NCI-H1105 (cell line): ENCODE measurements around the gene GRWD1.

Experiments
- DNase-seq: peaks from one replicate; lab custom pipeline; 2025; lab: John Stamatoyannopoulos, UW

The GRWD1 gene

DNA sequence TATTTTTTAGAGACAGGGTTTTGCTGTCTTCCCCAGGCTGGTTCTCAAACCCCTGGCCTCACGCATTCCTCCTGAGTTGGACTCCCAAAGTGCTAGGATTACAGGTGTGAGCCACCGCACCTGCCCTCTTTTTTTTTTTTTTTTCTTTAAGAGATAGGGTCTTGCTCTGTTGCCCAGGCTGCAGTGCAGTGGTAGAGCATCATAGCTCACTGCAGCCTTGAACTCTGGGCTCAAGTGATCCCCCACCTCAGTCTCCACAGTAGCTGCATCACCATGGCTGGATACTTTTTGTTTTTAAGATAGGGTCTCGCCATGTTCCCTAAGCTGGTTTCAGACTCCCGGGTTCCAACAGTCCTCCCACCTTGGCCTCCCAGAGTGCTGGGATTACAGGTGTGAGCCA is 11.1 kb downstream of the GRWD1 start:
- DNase-seq: no peak

DNA sequence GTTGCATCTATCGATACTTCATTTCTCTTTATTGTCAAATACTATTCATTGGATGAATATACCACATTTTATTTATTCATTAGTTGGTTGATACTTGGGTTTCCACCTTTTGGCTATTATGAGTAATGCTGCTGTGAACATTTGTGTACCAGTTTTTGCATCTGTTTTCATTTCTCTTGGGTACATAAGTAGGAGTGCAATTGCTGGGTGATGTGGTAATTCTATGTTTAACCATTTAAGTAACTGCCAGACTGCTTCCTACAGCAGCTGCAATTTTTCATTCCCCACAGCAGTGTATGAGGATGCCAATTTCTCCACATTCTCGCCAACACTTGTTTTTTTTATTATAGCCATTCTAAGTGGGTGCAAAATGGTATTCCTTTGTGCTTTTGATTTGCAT is 12.2 kb downstream of the GRWD1 start:
- DNase-seq: no peak

DNA sequence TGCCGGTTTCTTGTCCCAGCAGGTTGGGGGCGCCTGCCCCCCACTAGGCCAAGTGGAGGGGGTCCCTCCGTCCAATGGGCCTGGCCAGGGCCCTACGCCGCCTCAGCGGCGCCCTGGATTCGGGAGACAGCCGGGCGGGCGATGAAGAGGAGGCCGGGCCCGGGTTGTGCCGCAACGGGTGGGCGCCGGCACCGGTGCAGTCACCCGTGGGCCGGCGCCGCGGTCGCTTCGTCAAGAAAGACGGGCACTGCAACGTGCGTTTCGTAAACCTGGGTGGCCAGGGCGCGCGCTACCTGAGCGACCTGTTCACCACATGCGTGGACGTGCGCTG is 15.8 kb downstream of the GRWD1 start:
- DNase-seq: no peak

DNA sequence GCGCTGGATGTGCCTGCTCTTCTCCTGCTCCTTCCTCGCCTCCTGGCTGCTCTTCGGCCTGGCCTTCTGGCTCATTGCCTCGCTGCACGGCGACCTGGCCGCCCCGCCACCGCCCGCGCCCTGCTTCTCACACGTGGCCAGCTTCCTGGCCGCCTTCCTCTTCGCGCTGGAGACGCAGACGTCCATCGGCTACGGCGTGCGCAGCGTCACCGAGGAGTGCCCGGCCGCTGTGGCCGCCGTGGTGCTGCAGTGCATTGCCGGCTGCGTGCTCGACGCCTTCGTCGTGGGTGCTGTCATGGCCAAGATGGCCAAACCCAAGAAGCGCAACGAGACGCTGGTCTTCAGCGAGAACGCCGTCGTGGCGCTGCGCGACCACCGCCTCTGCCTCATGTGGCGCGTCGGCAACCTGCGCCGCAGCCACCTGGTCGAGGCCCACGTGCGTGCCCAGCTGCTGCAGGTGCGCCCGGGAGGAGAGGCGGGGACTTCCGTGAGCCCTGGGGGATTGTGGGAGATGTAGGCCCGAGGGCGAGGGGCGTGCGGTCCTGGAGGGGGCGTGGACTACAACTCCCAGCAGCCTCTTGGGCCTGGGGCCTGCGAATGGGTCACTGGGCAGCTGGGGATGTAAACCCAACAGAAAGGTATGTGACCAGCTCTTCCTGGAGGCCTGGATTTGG is 16.3 kb downstream of the GRWD1 start:
- DNase-seq: no peak

DNA sequence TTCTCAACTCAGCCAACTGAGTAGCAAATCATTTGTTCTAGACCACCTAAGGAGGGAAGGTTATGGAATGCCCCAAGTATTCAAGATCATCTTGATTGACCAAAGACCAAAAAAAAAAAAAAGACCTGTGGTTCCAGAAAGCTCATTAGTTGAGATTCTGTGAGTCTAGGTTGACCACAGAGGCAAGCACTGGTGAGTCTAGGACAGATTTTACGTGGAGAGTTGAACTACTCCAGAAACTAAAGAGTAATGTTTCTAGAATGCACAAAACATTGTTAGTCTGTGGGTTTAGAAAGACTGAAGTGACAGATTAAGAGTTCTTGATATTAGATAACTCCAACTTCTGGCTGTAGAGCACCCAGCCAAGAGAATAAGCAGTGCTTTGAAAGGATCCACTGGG is 19.4 kb downstream of the GRWD1 start:
- no peak for DNase-seq

DNA sequence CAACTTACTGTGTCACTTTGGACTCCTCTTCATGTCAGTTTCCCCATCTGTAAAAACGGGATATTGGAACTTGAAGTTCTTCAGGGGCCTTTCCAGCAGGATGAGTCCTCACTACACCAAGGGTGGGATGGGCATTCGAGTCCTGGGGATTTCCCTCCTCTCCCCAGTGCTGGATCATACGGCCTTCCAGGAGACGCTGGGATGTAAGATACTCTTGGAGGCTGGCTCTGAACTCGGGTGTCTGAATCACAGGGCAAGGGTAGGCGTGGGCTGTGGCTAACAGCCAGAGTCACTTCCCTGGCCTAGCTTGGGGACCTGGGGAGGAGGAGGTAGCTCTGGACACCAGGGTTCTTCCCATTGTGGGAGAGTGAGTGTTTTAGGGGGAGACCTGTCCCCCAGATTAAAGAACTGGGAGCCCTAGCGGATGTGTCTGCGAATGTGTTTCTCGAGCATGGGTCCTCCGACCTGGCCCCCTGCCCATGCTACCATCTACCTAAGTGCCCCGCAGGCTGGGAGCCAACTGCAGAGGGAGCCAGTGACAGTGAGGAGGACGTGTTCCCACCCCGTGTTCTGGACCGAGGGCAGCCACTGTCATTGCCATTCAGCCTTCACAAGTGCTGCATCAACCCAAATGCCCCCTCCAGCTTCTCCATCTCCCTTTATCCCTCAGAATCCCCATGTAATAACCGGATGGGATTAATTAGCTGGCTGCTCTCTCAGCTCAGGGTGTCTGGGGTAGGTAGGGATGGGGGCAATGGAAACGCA is 21.0 kb downstream of the GRWD1 start:
- peak; percentile 42 for DNase-seq

DNA sequence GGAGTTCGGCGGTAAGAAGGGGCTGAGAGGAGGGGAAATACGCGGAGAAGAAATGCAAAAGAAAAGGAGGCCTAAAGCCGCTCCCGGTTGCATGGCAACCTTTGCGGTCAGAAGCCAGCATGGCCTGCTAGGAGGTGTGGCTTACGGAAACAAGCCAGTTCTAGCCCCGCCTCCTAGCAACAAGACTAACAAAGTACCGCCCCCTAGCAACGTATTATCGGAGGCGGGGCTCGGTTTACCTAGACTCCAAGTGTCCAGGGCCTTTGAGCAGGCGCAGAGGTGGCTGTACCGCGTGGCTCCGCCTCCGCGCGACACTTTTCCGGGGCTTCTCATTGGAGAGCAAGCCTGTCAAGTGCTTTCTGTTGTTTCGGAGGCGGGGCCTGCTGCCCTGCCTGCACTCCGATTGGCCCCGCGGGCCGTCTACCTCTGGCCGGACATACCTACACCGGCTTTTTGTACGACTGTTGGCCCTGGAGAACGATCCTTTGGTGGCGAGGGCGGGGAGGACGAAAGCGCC is 23.0 kb downstream of the GRWD1 start:
- peak; percentile 99 for DNase-seq

DNA sequence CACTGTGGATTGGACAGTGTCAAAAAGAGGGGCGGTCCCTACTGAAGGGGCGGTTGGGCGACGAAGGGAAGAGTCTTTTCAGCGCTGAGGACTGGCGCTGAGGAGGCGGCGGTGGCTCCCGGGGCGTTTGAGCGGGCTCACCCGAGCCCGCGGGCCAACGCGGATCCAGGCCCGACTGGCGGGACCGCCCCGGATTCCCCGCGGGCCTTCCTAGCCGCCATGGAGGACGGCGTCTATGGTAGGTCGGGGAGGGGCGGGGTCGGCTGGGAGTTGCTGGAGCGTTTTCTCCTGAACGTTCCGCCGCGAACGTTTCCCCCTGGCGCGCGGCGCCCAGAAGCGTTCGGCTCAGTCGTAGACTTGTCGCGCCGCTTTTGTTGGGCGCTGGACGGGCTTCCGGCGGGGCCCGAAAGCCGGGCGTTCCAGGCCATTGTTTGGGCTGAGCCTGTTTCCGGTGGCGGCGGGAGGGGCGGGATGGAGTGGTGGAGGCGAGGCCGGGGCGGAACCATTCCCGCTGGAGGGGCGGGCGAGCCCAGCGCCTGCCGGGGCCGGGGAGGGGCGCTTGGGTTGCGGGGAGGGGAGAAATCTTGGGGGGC is 23.6 kb downstream of the GRWD1 start, which contains the start of gene CYTH2:
Gene CYTH2, plus strand, starts transcription at position 81 of the 593 bp plus-strand sequence. Its CDS starts 139 bp downstream, at position 220.
- peak; percentile 54 for DNase-seq

DNA sequence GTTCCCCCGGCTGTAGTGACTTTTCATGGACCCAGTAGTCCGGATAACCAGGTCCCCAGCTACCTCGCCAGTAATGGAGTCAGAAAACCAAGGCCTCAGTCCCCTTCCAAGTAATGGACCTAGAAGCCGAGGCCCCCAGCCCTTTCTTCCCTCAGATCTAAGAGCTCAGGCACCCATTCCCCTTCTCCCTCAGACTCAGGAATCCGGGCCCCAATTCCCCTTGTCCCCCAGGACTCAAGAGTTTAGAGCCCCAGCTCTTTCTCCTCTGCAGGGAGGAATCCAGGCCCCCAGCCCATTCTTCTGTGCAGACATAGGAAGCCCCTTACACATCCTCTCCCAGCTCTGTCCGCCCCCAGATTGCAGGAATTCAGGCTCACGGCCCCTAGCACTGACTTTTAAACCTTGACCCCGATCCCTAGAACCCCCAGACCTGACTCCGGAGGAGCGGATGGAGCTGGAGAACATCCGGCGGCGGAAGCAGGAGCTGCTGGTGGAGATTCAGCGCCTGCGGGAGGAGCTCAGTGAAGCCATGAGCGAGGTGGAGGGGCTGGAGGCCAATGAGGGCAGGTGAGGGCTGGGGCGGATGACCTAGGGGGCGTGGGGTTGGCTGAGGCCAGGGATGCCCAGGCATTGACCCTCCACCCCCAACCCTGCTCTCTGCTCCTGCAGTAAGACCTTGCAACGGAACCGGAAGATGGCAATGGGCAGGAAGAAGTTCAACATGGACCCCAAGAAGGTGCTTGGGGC is 24.3 kb downstream of the GRWD1 start:
- DNase-seq: no peak

DNA sequence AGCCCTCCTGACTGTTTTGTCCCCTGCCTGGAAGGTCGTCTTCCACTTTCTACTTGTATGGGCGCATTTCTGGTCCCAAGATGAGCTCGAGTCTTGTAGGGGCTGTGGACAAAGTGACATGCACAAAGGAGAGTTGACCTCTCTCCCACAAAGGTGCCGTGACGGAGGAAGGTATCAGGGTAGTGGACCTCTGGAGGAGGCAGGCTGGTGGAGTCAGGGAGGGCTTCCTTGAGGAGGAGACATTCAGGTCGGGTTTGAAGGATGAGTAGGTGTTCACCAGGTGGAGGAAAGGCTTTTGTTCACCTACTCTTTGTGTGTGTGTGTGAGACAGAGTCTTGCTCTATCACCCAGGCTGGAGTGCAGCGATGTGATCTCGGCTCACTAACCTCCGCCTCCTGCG is 25.1 kb downstream of the GRWD1 start:
- no peak for DNase-seq

DNA sequence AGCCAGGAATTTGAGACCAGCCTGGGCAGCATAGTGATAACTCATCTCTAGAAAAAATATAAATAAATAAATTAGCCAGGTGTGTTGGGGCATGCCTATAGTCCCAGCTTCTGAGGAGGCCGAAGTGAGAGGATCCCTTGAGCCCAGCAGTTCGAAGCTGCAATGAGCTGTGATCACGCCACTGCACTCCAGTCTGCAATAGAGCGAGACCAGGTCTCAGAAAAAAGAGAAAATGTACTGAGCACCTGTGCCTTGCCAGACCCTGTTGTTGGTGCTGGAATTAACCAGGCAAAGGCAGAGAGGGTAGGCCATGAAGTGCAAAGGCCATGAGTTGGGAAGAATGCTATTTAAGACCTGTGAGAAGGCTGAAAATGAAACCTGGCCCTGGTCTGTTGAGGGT is 26.1 kb downstream of the GRWD1 start:
- no peak for DNase-seq

DNA sequence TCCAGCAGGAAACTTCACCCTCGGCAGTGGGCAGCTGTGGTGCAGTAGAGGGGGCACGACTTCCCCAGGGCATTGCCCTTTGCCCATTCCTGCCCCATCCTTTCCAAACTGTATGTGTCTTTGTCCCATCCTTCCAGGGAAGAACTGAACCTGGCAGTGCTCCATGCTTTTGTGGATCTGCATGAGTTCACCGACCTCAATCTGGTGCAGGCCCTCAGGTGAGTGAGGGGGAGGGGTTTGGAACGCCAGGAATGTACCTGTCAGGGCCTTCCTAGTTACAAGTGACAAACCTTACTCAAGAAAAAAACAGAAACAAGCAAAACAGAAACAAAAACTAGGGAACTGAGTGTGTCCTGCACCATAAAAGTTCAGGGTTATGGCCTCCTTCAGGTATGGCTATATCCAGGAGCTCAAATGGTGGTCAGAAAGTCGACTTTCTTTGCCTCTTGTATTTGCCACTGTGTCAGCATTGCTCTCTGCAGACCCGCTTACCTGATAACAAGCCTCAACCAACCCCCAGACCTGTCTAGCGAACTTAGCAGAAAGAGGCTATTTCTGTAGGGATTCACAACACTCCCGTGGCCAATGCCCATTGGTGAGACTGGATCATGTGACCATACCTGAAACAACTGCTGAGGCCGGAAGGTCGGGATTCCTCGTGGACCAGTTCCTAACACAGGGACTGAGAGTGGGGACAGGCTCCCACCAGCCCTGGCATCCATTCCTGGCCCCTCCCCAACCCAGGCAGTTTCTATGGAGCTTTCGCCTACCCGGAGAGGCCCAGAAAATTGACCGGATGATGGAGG is 27.6 kb downstream of the GRWD1 start:
- DNase-seq: no peak

DNA sequence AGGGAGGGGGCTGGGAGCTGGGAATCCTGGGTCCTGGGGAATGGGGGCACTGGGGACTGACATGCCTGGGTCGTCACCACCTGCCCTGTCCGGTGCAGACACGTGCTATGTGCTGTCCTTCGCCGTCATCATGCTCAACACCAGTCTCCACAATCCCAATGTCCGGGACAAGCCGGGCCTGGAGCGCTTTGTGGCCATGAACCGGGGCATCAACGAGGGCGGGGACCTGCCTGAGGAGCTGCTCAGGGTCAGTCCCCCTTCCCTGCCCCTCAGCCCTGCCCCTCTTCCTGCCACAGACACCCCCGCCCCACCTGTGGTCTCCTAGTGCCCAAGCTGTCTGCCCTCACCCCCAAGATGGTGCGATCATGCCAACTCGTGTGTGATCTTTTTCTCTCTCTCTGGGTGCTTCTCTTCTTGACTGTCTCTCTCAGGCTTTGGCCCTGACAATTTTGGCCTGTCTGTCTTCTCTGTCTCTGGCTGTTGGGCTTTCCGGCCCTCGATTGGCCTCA is 28.4 kb downstream of the GRWD1 start:
- DNase-seq: no peak

DNA sequence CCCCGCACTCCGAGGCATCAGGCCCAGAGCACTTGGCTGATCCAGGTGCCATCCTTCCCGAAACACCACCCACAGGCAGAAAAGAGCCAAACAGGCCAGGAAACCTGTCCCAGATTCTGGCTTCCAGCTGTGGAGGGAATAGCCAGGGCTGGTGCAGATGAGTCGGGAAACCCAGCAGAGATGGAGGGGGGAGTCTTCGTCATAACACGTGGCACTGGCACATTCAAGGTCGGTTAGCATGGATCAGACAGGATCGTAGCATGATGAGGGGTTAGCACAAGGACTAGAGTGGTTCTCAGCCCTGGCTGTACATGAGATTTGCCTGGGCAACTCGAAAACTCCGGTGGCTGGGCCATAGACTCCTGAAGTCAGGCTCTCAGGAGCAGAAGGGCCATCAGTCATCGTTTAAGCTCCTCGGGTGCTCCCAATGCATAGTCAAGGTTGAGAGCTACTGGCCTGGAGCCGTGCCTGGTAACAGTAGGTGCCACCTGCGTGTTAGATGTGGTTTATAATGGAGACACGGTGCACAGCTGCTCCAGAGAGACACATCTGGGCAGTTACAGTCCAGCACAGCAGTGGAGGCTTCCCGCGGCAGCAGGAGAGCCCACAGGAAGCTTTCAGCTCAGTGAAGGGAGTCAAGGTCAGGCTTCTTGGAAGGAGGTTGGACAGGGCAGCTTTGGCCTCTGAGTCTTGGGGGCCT is 29.7 kb downstream of the GRWD1 start:
- no peak for DNase-seq

DNA sequence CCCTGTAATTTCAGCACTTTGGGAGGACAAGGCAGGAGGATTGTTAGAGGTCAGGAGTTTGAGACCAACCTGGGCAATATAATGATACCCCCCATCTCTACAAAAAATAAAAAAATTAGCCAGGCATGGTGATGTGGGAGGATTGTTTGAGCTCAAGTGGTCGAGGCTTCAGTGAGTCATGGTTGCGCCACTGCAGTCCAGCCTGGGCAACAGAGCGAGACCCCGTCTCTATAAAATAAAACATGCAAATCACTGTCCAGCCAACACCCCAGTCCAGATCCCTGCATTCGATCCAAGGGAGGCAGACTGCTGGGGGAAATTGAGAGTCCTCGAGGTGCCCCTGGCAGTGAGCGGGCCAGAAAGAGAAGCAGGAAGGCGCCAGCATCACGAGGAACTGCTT is 30.4 kb downstream of the GRWD1 start:
- no peak for DNase-seq

DNA sequence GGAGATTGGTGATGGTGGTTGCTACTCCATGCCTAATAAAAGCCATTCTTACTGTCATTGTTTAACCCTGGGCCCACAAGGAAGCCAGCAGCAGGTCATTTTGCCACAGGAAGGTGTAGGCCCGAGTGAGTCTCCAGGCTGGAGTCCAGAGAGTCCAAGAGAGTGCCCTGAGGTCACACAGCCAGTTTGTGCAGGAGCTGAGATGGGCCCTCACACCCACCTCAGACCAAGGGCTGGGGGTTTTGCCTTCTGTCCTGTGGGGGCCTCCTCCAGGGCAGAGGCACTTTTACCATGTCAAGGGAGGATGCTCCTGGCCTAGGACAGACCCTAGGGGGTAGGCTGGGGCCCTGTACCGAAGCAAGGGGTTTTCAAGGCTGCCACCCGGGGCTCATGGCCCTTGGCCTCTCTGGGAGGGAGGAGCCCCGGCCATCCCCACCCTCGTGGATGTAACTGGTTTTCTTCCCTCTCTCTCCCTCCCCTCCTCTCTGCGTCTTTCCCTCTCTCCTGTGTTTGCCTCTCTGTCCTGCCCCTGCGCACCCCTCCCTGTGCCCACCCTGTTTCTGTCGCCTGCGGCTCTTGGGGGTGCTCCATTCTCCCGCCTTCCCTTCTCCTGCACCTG is 31.4 kb downstream of the GRWD1 start:
- DNase-seq: no peak

DNA sequence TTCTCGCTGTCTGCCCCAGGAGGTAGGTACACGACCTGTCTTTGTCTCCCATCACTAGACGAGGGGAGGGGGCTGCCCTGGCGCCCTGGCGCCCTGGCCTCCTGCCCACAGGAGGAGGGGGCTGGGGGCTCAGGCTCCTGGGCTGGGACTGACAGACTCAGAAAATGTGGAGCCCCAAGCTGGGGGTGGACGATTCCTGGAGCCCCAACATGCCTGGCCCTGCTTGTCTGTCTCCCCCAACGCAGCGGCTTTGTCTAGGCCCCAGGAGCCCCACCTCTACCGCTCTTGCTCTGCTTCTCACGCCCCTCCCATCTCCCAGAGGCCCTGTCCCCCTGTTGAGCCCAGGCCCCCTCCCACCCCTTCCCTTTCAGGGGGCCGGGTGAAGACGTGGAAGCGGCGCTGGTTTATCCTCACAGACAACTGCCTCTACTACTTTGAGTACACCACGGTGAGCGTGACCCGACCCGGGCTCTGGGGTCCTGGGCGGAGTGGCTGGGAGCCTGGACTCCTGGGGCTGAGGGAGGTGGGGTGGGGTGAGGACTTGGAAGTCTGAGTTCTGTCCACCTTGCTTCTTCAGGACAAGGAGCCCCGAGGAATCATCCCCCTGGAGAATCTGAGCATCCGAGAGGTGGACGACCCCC is 32.0 kb downstream of the GRWD1 start:
- no peak for DNase-seq

DNA sequence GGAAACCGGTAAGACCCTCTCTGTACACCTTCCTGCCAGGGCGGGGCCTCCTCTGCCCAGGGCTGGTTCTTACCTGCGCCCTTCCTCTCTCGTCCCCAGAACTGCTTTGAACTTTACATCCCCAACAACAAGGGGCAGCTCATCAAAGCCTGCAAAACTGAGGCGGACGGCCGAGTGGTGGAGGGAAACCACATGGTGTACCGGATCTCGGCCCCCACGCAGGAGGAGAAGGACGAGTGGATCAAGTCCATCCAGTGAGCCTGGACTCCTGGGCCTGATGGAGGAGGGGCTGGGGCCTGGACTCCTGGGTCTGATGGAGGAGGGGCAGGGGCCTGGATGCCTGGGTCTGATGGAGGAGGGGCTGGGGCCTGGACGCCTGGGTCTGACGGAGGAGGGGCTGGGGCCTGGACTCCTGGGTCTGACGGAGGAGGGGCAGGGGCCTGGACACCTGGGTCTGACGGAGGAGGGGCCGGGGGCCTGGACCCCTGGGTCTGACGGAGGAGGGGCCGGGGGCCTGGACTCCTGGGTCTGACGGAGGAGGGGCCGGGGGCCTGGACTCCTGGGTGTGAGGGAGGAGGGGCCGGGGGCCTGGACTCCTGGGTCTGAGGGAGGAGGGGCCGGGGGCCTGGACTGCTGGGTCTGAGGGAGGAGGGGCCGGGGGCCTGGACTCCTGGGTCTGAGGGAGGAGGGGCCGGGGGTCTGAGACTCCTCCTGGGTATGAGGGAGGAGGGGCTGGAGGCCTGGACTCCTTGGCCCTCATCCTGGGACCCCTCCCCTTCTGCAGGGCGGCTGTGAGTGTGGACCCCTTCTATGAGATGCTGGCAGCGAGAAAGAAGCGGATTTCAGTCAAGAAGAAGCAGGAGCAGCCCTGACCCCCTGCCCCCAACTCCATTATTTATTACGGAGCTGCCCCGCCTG is 32.8 kb downstream of the GRWD1 start:
- DNase-seq: no peak

DNA sequence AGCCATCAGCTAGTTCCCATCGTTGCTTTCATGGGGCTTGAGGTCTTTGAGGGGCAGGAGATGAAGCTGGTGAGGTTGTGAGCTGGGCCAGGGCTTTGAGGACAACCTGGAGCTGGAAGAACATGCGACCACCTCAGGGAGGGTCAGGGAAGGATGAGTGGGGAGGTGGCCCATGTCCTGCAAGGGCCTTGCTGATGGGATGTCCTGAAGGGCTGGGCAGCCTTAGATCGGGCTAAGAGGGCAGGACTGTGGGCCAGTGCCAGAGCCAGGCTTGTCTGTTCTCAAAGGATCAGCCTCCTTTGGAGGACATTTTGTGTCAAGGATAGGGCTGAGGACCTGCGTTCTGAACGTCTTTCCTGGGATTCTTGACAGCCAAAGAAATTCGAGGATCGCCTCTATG is 33.9 kb downstream of the GRWD1 start:
- no peak for DNase-seq
